BLaER1 (cell line): ENCODE results near the gene COL1A2.

ENCODE experiments used
- H3K27ac ChIP-seq: shearing (Covaris generic); formaldehyde crosslinking; 2 replicates; pipeline ENCODE4 v1.8.1; 2022
- H3K27me3 ChIP-seq: shearing (Covaris generic); formaldehyde crosslinking; 2 replicates; pipeline ENCODE4 v1.8.1; 2022
- H3K36me3 ChIP-seq: shearing (Covaris generic); formaldehyde crosslinking; 2 replicates; pipeline ENCODE4 v1.8.1; 2022
- H3K4me1 ChIP-seq: shearing (Covaris generic); formaldehyde crosslinking; 2 replicates; pipeline ENCODE4 v1.8.1; 2022
- H3K4me2 ChIP-seq: shearing (Covaris generic); formaldehyde crosslinking; 2 replicates; pipeline ENCODE4 v1.8.1; 2022
- H3K4me3 ChIP-seq: shearing (Covaris generic); formaldehyde crosslinking; 2 replicates; pipeline ENCODE4 v1.8.1; 2022
- H3K9ac ChIP-seq: shearing (Covaris generic); formaldehyde crosslinking; 2 replicates; pipeline ENCODE4 v1.8.1; 2022
- H3K9me3 ChIP-seq: shearing (Covaris generic); formaldehyde crosslinking; 2 replicates; pipeline ENCODE4 v1.8.1; 2022
- H4K20me1 ChIP-seq: shearing (Covaris generic); formaldehyde crosslinking; 2 replicates; pipeline ENCODE4 v1.8.1; 2022
- Cebpa-rat ChIP-seq: shearing (Covaris generic); IDR thresholded peaks from 2 replicates; pipeline ENCODE4 v1.8.1; 2022

Gene COL1A2

GRCh38 chr7:94431176-94431575 is 36.5 kb downstream of the COL1A2 start:
- H3K27ac ChIP-seq = no peak overlapping the region
- H3K9me3 ChIP-seq = no peaks in the 10 kb centered on the region
- no peak overlapping the region for H3K4me3 ChIP-seq
- TF ChIP-seq Cebpa-rat = no peak
- no peak overlapping the region for H3K4me2 ChIP-seq
- H3K9ac ChIP-seq = no peak overlapping the region
- no peaks in the 10 kb centered on the region for H3K27me3 ChIP-seq
- H3K36me3 ChIP-seq = no peaks in the 10 kb centered on the region
- no peaks in the 10 kb centered on the region for H4K20me1 ChIP-seq
- no peaks in the 10 kb centered on the region for H3K4me1 ChIP-seq

- Histone ChIP-seq H3K36me3 (no peaks in the 10 kb centered on the region), H3K27ac (no peak overlapping the region), H4K20me1 (no peaks in the 10 kb centered on the region), H3K9ac (no peak overlapping the region), H3K4me2 (no peak overlapping the region), H3K27me3 (no peaks in the 10 kb centered on the region), H3K4me1 (no peaks in the 10 kb centered on the region), H3K9me3 (no peaks in the 10 kb centered on the region), H3K4me3 (no peak overlapping the region)
- no peak for TF ChIP-seq Cebpa-rat
Measured at GRCh38 chr7:94431619-94432280, 37.1 kb downstream of the COL1A2 start.

- H3K4me1 ChIP-seq = no peaks in the 10 kb centered on the region
- no peak overlapping the region for H3K4me2 ChIP-seq
- no peak overlapping the region for H3K4me3 ChIP-seq
- no peaks in the 10 kb centered on the region for H3K36me3 ChIP-seq
- H3K9ac ChIP-seq = no peak overlapping the region
- H3K27ac ChIP-seq = no peak overlapping the region
- no peak for TF ChIP-seq Cebpa-rat
- H3K27me3 ChIP-seq = no peaks in the 10 kb centered on the region
- no peaks in the 10 kb centered on the region for H3K9me3 ChIP-seq
- no peaks in the 10 kb centered on the region for H4K20me1 ChIP-seq
Measured at GRCh38 chr7:94432281-94432670, 37.6 kb downstream of the COL1A2 start.

GRCh38 chr7:94432817-94433216 is 38.1 kb downstream of the COL1A2 start:
- Histone ChIP-seq H4K20me1 (no peaks in the 10 kb centered on the region), H3K36me3 (no peaks in the 10 kb centered on the region)

GRCh38 chr7:94433224-94433623 is 38.5 kb downstream of the COL1A2 start:
- Histone ChIP-seq H3K4me1 (no peaks in the 10 kb centered on the region), H3K27ac (no peak overlapping the region), H3K27me3 (no peaks in the 10 kb centered on the region), H3K36me3 (no peaks in the 10 kb centered on the region), H3K9me3 (no peaks in the 10 kb centered on the region), H3K4me2 (no peak overlapping the region), H3K4me3 (no peak overlapping the region), H4K20me1 (no peaks in the 10 kb centered on the region), H3K9ac (no peak overlapping the region)
- no peak for TF ChIP-seq Cebpa-rat

More at GRCh38 chr7:94432817-94433216, 38.1 kb downstream of the COL1A2 start:
- no peak for TF ChIP-seq Cebpa-rat
- H3K27me3 ChIP-seq = no peaks in the 10 kb centered on the region
- no peak overlapping the region for H3K4me3 ChIP-seq
- H3K4me1 ChIP-seq = no peaks in the 10 kb centered on the region
- no peak overlapping the region for H3K9ac ChIP-seq
- H3K4me2 ChIP-seq = no peak overlapping the region
- H3K9me3 ChIP-seq = no peaks in the 10 kb centered on the region
- no peak overlapping the region for H3K27ac ChIP-seq

GRCh38 chr7:94434042-94434441 is 39.3 kb downstream of the COL1A2 start:
- no peak overlapping the region for H3K27ac ChIP-seq
- TF ChIP-seq Cebpa-rat = no peak
- no peaks in the 10 kb centered on the region for H3K36me3 ChIP-seq
- H3K9me3 ChIP-seq = no peaks in the 10 kb centered on the region
- no peaks in the 10 kb centered on the region for H3K27me3 ChIP-seq
- no peaks in the 10 kb centered on the region for H3K4me1 ChIP-seq
- H3K9ac ChIP-seq = no peak overlapping the region
- H3K4me3 ChIP-seq = no peak overlapping the region
- no peaks in the 10 kb centered on the region for H4K20me1 ChIP-seq
- H3K4me2 ChIP-seq = no peak overlapping the region

GRCh38 chr7:94436018-94436604 is 41.4 kb downstream of the COL1A2 start:
- TF ChIP-seq Cebpa-rat = no peak
- H3K9ac ChIP-seq = no peak overlapping the region
- no peaks in the 10 kb centered on the region for H3K27me3 ChIP-seq
- no peaks in the 10 kb centered on the region for H3K9me3 ChIP-seq
- H3K27ac ChIP-seq = no peak overlapping the region
- H3K36me3 ChIP-seq = no peaks in the 10 kb centered on the region
- no peak overlapping the region for H3K4me3 ChIP-seq
- H3K4me2 ChIP-seq = no peak overlapping the region
- no peaks in the 10 kb centered on the region for H4K20me1 ChIP-seq
- H3K4me1 ChIP-seq = no peaks in the 10 kb centered on the region

GRCh38 chr7:94436700-94437099 is 42.0 kb downstream of the COL1A2 start:
- H3K4me3 ChIP-seq = no peak overlapping the region
- H3K9me3 ChIP-seq = no peaks in the 10 kb centered on the region
- H3K9ac ChIP-seq = no peak overlapping the region
- H3K27me3 ChIP-seq = no peaks in the 10 kb centered on the region
- no peaks in the 10 kb centered on the region for H4K20me1 ChIP-seq
- no peak for TF ChIP-seq Cebpa-rat
- no peak overlapping the region for H3K4me2 ChIP-seq
- no peaks in the 10 kb centered on the region for H3K36me3 ChIP-seq
- no peaks in the 10 kb centered on the region for H3K4me1 ChIP-seq
- no peak overlapping the region for H3K27ac ChIP-seq

- Histone ChIP-seq H3K4me1 (no peaks in the 10 kb centered on the region), H3K27me3 (no peaks in the 10 kb centered on the region), H3K9me3 (no peaks in the 10 kb centered on the region), H3K4me2 (no peak overlapping the region), H3K9ac (no peak overlapping the region), H3K36me3 (no peaks in the 10 kb centered on the region), H4K20me1 (no peaks in the 10 kb centered on the region), H3K4me3 (no peak overlapping the region), H3K27ac (no peak overlapping the region)
- no peak for TF ChIP-seq Cebpa-rat
Measured at GRCh38 chr7:94439893-94440381, 45.2 kb downstream of the COL1A2 start.

GRCh38 chr7:94440451-94441039 is 45.9 kb downstream of the COL1A2 start:
- Histone ChIP-seq H3K4me2 (no peak overlapping the region), H3K4me1 (no peaks in the 10 kb centered on the region), H3K9me3 (no peaks in the 10 kb centered on the region), H3K9ac (no peak overlapping the region), H4K20me1 (no peaks in the 10 kb centered on the region), H3K27me3 (no peaks in the 10 kb centered on the region), H3K36me3 (no peaks in the 10 kb centered on the region), H3K4me3 (no peak overlapping the region), H3K27ac (no peak overlapping the region)
- no peak for TF ChIP-seq Cebpa-rat
